Measurements from ENCODE around the gene PIK3AP1. TPM values are rescaled to one million over a fixed set of nuclear protein-coding genes. Genes with fewer than 3 reads are reported as not detected.
A peak's percentile ranks its signal among the peaks of the same experiment; 100 is the strongest.

PIK3AP1 gene
- total and polyA plus RNA-seq, 2 of the 13 experiments (the other 11 are each of a cell fraction or from before 2014, with no cell fraction given) = 3.6 to 13.8 TPM

DNA sequence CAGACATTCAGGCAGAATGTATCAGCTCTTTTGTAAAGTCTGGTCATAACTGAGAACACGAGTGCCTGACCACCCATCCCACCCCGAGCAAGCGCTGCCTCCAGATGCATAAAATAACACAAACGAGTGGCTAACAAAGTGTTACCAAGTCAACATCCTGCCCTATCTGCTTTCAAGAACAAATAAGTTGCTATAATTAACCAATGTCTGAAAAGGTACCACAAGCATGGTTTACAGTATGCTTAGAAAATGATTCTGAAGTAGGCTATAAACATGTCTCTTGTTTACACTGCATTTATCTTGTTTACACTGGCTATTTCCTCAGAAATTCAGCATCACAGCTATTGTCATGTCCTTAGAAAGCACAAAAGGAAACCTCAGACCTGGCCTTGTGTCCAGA, 49.5 kb downstream of the PIK3AP1 start (continued):
- TF ChIP-seq, protein P1, sequence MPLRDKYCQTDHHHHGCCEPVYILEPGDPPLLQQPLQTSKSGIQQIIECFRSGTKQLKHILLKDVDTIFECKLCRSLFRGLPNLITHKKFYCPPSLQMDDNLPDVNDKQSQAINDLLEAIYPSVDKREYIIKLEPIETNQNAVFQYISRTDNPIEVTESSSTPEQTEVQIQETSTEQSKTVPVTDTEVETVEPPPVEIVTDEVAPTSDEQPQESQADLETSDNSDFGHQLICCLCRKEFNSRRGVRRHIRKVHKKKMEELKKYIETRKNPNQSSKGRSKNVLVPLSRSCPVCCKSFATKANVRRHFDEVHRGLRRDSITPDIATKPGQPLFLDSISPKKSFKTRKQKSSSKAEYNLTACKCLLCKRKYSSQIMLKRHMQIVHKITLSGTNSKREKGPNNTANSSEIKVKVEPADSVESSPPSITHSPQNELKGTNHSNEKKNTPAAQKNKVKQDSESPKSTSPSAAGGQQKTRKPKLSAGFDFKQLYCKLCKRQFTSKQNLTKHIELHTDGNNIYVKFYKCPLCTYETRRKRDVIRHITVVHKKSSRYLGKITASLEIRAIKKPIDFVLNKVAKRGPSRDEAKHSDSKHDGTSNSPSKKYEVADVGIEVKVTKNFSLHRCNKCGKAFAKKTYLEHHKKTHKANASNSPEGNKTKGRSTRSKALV (CRISPR knock-in tag; IDR thresholded peaks at IDR 0.05) = no peak
- TF ChIP-seq, protein P2, sequence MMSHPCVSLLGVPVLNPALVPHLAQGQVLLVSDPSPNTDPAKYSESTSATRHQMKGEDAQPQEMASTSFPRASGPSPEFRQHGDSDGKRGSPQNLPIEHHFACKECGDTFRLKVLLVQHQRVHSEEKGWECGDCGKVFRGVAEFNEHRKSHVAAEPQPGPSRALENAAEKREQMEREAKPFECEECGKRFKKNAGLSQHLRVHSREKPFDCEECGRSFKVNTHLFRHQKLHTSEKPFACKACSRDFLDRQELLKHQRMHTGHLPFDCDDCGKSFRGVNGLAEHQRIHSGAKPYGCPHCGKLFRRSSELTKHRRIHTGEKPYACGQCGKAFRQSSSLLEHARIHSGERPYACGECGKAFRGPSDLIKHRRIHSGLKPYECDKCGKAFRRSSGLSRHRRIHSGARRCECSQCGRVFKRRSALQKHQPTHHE (CRISPR knock-in tag; IDR thresholded peaks at IDR 0.05; ENCODE audit: borderline replicate concordance) = no peak
- TF ChIP-seq, protein P3, sequence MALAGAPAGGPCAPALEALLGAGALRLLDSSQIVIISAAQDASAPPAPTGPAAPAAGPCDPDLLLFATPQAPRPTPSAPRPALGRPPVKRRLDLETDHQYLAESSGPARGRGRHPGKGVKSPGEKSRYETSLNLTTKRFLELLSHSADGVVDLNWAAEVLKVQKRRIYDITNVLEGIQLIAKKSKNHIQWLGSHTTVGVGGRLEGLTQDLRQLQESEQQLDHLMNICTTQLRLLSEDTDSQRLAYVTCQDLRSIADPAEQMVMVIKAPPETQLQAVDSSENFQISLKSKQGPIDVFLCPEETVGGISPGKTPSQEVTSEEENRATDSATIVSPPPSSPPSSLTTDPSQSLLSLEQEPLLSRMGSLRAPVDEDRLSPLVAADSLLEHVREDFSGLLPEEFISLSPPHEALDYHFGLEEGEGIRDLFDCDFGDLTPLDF (CRISPR knock-in tag; IDR thresholded peaks at IDR 0.05) = no peak
- TF ChIP-seq TARDBP (CRISPR knock-in tag; IDR thresholded peaks at IDR 0.05) = peak; percentile 49; the same call in 1 of the 2 replicates
- TF ChIP-seq, protein P4, sequence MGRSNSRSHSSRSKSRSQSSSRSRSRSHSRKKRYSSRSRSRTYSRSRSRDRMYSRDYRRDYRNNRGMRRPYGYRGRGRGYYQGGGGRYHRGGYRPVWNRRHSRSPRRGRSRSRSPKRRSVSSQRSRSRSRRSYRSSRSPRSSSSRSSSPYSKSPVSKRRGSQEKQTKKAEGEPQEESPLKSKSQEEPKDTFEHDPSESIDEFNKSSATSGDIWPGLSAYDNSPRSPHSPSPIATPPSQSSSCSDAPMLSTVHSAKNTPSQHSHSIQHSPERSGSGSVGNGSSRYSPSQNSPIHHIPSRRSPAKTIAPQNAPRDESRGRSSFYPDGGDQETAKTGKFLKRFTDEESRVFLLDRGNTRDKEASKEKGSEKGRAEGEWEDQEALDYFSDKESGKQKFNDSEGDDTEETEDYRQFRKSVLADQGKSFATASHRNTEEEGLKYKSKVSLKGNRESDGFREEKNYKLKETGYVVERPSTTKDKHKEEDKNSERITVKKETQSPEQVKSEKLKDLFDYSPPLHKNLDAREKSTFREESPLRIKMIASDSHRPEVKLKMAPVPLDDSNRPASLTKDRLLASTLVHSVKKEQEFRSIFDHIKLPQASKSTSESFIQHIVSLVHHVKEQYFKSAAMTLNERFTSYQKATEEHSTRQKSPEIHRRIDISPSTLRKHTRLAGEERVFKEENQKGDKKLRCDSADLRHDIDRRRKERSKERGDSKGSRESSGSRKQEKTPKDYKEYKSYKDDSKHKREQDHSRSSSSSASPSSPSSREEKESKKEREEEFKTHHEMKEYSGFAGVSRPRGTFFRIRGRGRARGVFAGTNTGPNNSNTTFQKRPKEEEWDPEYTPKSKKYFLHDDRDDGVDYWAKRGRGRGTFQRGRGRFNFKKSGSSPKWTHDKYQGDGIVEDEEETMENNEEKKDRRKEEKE (IDR thresholded peaks at IDR 0.05) = no peak
- no peak for TF ChIP-seq HES4 (CRISPR knock-in tag; IDR thresholded peaks at IDR 0.05; ENCODE audit: borderline replicate concordance)
- peak; percentile 39 for TF ChIP-seq SAP130 (CRISPR knock-in tag; IDR thresholded peaks at IDR 0.05; ENCODE audit: low read depth)
- TF ChIP-seq, protein P5, sequence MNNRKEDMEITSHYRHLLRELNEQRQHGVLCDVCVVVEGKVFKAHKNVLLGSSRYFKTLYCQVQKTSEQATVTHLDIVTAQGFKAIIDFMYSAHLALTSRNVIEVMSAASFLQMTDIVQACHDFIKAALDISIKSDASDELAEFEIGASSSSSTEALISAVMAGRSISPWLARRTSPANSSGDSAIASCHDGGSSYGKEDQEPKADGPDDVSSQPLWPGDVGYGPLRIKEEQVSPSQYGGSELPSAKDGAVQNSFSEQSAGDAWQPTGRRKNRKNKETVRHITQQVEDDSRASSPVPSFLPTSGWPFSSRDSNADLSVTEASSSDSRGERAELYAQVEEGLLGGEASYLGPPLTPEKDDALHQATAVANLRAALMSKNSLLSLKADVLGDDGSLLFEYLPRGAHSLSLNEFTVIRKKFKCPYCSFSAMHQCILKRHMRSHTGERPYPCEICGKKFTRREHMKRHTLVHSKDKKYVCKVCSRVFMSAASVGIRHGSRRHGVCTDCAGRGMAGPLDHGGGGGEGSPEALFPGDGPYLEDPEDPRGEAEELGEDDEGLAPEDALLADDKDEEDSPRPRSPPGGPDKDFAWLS (CRISPR knock-in tag; IDR thresholded peaks at IDR 0.05; ENCODE audit: borderline replicate concordance) = no peak
- TF ChIP-seq DR1 (CRISPR knock-in tag; IDR thresholded peaks at IDR 0.05) = no peak
- 0 out of 2 replicates have a peak, but pooled peaks have one; percentile 36 for TF ChIP-seq IRF2 (CRISPR knock-in tag; IDR thresholded peaks at IDR 0.05)
- TF ChIP-seq ZFYVE20 (CRISPR knock-in tag; IDR thresholded peaks at IDR 0.05; ENCODE audit: borderline replicate concordance, low read depth) = no peak
